ENCODE data around the gene ENTPD2.
"Not testable (repeated sequence)": the region's sequence is repeated elsewhere in the genome, so short reads cannot be mapped to it uniquely, and the experiment has no call there.

Gene ENTPD2

DNA sequence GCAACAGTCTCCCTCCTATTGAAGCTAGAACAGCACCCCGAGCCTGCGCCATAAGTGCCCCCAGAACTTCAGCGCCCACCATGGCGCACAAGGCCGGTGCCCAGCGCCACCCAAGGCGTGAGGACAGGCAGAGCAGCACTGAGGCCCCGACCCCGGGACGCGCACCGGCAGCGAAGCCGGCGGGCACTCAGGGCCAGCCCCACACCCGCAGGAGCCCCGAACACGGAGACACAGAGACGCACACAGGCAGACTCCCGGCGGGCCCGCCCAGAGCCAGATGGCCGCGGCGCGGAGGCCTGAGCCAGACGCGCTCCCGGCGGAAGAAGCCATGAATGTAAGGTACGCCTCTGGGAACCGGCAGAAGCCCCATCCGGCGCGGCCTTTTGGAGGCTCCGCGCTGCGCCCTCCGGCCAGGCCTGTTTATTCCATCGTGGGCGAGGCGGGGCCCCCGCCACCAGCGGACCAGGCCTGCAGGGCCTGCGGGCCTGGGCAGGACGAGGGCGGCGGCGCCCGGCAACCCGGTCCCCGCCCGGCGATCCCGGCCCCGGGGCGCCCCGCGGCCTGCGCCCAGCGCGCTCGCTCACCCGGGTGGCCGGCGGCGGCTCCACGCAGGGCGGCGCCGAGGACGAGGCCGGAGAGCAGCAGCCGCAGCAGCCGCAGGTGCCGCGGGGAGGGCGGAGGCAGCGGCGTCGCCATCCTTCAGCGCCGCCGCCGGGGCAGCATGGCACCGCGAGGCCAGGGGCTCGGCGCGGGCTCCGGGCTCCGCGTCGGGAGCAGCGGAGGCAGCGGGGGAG is 8.4 kb downstream of the ENTPD2 start:
- DNase-seq (ENCODE audit: low read depth) = no peak

DNA sequence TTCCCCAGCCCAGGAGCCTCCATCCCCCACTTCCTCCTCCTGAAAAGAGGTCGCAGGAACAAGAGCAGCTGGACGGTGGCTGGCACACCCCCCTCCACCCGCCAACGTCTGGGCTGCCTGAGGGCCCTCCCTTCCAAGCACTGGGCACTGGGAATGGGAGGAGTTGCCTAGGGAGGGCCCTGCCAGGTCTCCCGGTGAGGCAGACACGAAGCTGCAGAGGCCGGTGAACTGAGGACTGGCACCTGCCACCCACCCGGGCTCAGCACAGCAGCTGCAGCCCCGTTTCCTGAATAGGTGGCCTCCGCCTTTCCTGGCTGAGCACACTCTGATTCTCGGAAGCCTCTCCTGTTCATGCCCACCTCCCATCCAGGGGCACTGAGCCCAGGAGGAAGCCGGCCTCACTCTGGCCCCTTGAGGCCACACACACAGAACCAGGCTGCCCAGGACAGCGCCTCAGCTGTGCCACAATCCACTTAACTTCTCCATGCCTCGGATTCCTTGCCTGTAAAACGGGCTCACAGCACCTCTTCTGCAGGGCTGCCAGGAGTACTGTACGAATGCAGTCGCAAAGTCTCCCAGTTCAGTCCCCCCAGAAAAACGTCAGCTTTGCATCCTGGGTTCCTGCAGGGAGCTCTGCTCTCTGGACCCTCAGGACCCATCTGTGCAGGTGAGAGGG is 9.2 kb downstream of the ENTPD2 start:
- DNase-seq (ENCODE audit: low read depth) = no peak

DNA sequence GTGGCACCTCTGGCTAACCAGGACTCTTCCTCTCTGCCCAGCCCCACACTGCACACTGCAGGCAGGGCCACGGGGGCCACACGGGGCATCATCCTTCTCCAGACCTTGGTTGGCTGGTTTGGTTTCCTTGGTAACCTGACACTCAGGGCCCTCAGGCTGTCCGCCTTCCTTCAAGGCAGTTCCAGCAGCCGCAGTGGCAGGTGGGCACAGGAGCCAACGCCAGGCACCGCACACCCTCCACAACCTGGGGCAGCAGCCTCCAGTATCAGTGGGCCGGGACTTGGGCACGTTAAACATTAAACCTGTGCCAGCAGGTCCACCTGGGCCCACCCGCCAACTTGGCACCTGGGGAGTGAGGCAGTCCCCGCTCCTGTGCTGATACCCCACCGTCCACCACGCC is 9.8 kb downstream of the ENTPD2 start:
- no peak for DNase-seq (ENCODE audit: low read depth)

GRCh38 chr9:137042751-137043727 is 10.8 kb downstream of the ENTPD2 start:
- no peak for DNase-seq (ENCODE audit: low read depth)

DNA sequence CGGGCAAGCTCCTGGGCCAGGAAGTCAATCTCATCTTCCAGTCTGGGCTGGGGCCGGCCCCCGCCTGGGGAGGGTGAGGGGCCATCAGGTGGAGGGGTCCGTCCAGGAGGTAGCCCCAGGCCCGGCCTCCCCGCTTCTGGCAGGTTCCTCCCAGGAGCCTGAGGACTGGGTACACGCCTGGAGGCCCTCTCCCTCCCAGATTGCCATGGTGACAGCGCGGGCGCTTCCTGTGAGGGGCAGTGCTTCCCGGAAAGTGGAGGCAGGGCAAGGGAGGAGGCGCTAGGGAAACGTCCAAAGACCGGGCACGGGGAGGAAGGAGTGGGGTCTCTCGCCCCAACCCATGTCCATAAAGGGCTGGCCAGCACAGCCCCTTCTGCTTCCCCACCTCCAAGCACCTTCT is 12.7 kb downstream of the ENTPD2 start:
- no peak for DNase-seq (ENCODE audit: low read depth)

DNA sequence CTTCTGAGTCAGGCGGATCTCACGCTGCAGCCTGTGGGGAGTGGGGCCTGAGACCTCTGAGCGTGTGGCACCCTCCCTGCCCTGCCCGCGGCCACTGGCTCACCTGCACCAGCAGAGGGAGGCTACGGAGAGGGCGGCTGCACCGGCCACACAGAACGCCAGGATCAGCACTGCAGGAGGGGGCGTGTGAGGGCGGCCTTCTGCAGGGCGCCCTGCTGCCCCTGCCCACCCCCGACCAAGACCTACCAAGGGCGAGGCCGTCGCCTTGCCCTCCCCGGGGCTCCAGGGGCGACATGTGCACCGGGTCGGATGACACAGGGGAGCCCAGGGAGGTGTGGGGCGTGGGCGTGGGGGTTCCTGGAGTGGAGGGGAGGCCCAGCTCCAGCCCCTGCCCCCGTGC is 13.3 kb downstream of the ENTPD2 start:
- no peak for DNase-seq (ENCODE audit: low read depth)

GRCh38 chr9:137039611-137040366 is 14.1 kb downstream of the ENTPD2 start:
- no peak for DNase-seq (ENCODE audit: low read depth)

- no peak for DNase-seq (ENCODE audit: low read depth)
These were observed 14.9 kb downstream of the ENTPD2 start for GRCh38 chr9:137038916-137039315.

DNA sequence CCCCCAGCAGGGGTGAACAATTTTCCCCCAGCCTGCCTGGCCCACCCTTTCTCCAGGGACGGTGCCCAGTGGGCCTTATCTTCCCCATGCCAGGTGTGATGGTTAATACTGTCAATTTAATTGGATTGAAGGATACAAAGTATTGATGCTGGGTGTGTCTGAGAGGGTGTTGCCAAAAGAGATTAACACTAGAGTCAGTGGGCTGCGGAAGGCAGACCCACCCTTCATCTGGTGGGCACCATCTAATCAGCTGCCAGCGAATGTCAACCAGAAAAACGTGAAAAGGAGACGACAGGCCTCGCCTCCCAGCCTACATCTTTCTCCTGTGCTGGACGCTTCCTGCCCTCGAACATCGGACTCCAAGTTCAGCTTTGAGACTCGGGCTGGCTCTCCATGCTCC is 16.4 kb downstream of the ENTPD2 start:
- no peak for DNase-seq (ENCODE audit: low read depth)

DNA sequence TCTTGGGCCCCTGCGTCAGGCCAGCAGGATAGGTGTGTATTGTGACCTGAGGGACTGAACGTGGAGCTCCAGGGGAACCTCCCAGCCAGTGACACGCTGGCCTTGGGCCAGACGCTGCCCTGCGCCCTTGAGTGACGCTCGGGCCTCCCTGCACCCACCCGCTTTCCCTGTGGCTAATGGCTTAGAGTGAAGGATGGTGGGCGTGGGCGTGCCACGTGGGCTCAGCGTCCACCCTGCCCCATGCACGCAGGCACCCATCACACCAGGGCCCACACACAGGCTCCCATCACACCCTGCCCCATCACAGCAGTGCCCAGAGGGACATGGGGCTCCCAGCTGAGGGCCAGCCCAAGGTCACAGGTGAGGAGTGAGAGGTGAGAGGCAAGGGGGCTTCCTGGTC is 16.8 kb downstream of the ENTPD2 start:
- no peak for DNase-seq (ENCODE audit: low read depth)

DNA sequence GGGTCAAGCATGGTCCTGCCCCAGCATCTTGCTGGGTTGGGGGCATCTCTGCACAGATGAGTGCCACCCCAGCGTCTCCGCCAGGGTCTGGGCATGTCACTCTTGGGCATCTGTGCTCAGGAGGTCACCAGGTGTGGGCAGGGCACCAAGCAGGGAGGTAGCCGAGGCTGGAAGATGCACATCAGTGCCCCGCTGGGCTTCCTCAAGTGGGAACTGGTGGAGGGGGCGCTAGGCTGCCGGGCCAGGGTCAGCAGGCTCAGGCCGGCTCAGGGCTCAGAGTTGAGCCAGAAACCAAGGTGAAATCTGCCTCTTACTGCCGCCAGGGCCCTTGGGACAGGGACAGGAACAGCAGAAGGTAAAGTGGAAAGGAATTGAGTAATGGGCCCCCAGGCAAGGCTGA is 17.9 kb downstream of the ENTPD2 start:
- no peak for DNase-seq (ENCODE audit: low read depth)

DNA sequence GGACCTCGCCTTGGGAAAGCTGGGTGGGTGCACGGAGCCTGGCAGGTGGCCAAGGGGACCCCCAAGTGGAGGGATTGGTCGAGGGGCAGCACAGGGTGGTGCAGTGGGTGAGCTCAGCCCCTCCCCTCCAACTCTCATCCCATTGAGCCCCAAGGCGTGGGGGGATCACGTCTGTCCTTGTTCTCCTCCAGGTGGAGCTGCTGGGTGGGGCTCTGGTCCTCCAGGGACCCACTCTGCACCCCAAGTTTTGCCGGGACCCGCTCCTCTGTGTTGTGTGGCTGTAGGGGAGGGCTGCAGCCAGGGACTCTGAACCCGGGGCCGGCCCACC is 18.4 kb downstream of the ENTPD2 start:
- DNase-seq (ENCODE audit: low read depth) = no peak

GRCh38 chr9:137034709-137035506 is 19.0 kb downstream of the ENTPD2 start:
- peak; percentile 77 for DNase-seq (ENCODE audit: low read depth)

GRCh38 chr9:137034039-137034708 is 19.7 kb downstream of the ENTPD2 start:
- no peak for DNase-seq (ENCODE audit: low read depth)

DNA sequence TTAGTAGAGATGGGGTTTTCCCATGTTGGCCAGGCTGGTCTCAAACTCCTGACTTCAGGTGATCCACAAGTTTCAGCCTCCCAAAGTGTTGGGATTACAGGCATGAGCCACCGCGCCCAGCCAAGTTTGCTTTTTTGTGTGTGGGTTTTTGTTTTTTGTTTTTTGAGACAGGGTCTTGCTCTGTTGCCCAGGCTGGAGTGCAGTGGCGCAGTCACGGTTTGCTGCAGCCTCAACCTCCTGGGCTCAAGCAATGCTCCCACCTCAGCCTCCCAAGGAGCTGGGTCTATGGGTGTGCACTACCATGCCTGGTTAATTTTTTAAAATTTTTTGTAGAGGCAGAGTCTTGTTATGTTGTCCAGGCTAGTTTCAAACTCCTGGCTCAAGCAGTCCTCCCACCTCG is 20.4 kb downstream of the ENTPD2 start:
- DNase-seq (ENCODE audit: low read depth) = not testable (repeated sequence)

DNA sequence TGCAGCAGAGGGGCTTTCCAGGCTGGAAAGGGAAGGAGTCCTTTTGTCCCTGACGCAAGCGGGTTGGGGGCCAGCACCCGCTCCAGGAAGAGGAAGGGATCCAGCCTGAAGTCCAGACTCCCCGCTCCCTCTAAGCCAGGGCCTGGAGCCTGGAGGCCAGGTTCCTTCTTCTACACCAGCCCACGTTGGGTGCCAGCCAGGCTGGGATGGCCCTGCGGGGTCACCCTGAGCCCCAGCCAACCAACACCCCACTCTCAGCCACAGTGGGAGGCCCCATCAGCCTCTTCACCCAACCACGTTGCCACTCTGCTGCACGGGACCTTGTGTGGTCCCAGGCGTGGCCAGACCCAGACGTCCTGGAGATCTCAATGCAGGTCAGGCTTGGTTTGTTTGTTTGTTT is 21.0 kb downstream of the ENTPD2 start:
- DNase-seq (ENCODE audit: low read depth) = no peak

DNA sequence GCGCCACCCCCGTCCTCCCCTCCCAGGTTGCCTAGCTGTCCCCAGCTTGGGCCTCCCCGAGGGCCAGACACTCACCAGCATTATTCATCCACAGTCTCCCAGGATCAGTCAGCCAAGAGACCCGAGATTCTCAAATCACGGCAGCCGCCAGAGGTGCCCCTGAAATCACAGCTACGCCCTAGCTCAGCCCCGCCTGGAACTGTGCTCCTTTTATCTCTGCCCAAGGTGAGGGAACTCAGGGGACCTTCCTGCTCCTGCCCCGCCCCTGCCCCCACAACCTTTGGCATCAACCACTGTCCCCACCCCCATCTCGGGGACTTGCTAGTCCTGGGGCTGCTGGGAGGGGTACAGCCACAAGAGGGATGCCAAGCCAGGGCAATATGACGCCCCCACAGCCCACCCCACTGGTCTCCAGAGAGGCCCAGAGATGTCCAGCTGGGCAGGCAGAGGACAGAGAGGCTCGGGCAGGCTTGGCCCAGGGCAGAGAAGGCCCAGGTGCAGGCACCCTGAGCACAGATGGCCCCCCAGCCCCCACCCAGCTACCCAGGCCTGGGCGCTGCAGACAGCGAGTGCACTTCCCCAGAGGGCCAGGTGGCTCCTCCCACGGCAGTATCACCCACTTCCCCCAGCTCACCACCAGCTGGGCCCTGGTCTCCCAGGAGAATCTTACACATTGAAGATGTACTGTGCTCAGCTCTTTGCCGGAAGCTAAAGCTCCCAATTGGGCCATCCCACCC is 21.8 kb downstream of the ENTPD2 start, which contains the start of gene FUT7:
FUT7 (minus strand) TSS at position 185 of the 737 bp plus-strand sequence; CDS start at position 88, 97 bp downstream.
- DNase-seq (ENCODE audit: low read depth) = no peak

DNA sequence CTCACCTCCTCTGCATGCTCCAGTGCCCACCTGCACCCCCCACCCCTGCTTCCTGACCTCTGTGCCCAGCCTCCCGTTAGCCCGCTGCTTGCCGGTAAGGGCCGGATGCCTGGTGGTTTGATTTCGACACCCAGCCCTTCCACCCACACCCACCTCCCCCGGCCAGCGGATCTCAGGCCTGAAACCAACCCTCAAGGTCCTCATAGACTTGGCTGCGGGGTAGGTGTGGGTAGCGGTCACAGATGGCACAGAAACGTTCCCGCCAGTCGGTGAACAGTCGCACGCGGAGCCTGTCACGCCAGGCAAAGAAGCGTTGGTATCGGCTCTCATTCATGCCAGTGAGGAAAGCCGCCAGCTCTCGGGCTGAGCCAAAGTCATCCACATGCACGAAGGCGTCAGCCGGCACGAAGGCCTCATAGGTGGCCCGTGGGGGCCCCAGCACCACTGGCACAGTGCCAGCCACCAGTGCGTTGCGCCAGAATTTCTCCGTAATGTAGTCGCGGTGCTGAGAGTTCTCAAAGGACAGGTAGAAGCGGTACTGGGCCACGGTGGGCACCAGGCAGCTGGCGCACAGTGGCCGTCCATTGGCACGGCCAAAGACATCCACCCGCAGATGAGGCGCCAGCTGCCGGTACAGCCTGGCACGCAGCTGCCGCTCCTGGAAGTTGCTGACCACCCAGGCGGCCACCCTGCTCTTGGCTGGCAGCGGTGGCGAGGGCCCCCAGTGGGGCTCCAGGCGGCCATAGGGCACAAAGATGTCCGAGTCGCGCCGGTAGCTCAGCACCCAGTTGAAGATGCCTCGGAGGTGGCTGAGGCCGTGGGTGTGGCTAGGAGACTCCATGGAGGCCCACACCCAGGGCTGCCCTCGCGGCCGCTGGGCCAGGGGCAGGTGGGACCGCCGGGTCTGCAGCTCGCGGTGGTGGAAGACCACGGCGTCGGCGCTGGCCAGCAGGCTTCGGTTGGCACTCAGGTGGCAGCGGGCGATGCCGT is 23.0 kb downstream of the ENTPD2 start:
- no peak for DNase-seq (ENCODE audit: low read depth)
